Suppressor macrophage treated with lipopolysaccharide for 1 hour (primary cell): ENCODE measurements around the gene TRPM5.

Experiments
- DNase-seq, 3 donors: peaks; one replicate each; pipeline ENCODE4 v3.0.0-alpha.2; 2020 to 2022

TRPM5 gene

DNA sequence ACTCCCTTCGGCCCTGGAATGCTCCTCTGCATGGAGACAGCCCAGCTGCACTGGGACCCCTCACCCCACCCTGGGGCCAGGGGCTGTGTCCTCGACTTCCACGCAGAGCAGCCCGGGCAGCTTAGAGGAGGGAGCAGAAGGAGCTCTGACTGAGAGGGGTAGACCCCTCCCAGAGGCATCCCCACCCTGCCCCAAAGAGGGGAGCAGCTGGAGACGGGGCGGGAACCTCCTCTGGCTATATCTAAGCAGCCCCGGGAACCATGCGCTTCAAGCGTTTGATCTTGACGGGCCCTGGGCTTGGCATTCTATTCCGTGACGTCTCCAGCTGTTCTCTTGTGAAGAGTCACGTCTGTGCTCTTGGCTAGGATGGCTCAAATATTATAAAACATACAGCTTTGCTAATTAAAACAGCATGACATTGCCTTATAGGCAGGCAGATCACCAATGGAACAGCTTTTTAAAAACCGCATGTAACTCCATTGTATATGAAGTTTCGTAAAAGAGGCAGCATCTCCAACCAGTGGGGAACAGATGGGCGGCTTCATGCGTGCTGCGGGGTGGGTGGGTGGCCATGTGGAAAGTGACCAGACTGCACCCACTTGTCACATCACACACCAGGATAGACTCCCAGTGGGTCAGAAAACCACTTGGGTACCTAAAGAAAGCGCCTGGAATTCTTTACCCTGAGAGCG is 8.2 kb upstream of the TRPM5 start:
- DNase-seq: no peak

DNA sequence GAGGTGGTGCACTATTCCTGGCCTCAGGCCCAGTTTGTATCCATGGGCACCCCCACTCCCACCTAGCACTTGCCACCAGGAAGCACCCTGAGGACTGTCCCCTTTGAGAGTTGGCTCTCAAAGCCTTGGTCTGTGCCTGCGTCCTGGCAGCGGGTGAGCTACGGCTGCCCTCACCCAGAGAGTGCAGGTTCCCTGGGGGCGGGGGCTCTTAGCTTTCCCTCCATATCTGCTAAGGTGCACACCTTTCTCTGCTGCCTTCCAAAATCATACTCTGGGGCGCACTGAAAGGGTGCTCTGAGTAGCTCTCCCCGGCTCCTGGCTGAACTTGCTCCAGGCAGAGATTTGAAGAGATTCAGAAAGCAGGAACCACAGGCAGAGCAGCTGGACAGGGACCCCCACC is 7.6 kb upstream of the TRPM5 start:
- DNase-seq: no peak

DNA sequence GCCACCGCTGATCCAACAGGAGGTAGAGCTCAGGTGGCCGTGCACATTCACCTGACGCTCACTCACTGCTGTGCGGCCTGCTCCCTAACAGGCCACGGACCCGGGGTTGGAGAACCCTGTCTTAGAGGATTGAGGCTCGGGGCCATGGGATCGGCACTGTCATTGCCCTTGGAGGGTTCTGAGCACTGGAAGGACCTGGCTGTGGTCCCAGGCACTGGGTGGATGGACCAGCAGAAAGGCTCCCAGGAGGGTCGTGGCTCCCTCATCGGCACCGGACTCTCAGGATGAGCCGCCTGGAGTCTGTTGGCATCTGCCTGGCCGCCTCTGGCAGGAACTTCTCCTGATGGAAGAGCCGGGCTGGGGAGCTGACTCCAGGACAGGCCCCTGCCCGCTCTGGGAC is 7.0 kb upstream of the TRPM5 start:
- no peak for DNase-seq

DNA sequence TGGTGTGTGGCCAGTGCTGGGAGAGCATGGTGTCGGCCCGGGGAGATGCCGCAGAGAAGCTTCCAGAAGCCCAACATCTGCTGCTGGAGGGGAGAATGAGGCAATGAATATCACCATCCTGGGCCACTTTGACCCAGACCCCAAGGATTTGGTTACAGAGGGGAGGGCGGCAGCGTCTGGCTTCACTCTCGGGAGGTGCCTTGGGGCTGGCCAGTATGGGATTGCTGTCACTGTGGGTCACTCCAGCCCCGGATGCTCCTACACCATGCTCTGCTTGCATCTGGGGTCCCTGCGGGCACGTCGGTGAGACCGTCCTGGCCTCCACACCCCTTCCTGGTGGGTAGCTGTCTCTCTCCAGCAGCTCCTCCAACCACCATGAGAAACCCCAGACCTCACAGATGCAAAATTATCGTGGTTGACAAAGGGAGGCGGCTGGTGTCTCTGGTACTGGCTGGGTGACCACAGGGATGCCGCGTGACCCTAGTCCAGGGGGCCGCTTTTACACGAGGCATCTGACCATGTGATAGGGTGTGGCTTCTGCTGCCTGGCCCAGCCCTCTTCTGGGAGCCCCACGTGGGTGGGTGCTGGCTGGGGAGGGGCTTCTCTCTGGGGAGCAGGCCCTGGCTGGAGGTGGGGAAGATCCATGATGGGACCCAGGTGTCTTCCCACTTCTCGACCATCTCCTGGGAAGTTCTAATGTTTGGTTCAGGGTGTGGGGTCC is 6.2 kb upstream of the TRPM5 start:
- DNase-seq: no peak

DNA sequence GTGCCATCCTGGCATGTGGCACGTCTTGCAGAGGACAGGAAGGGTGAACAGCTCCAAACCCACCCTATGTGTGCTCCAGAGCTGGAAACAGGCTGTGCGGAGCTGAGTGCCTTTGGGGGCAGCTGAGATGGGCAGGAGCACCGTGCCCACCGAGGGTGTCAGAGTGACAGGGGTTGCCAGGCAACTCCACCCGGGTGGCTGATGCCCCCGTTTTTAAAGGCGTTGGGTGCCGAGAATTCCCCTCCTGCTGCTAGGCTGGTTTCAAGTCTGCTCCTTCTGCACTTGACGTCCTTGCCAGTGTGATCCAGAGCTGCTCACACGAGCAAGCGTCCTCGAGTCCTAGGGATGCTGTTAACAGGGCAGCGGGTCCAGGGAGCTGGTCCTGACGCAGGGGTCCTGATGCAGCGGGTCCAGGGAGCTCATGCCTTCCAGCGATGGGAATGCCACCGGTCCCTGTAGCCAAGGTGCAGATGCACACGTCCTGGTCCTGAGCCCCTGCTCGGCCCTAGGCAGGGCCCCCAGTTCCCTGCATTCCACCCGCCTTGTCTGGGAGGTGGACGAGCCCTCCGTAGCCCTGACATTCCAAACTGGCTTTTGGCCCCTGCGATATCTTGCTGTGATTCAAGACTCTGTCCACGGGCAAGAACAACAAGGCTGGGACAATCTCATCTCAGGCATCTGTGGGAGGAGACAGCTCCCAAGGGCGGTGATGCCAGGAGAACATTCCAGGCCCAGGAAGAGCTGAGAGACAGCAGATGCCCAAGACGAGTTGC is 5.4 kb upstream of the TRPM5 start:
- no peak for DNase-seq

DNA sequence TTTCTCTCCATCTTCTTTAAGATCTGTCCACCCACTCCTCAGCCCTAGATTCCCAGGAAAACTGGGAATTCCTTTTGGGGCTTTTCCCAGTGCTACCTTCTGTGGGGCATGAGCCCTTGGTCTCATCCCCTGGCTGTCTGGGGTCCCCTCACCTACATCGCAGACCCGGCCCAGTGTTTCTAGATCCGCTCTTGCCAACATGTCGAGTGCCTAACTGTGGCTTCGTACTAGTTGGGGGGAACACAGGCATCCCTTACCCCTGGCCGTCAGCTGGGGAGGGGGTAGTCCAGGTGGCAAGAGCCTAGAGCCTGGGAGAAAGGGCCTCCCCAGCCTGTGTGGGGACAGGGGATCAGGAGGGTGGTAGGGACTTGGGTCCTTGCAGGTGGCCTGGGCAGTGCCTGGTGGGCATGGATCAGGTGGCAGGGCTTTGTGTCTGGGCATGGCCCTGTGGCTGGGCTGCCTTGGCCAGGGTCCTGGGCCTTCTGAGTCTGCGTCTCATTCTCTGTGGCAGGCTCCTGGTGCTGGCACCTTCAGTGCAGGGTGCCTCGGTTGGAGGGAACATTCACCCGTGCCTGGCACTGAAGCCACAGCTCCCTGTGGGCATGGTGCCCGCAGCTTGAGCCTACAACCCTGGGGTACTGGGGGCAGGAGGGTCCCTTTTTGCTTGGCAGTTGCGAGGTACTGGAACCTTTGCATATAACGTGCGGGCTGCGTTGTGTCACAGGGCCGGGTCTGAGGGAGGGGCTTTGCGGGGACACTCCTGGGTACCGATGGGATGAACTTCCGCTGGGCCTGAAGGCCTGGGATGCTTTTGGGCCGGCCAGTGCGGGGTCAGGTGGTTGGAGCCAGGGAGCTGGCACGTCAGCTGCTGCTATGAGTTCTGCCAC is 4.6 kb upstream of the TRPM5 start:
- no peak for DNase-seq

DNA sequence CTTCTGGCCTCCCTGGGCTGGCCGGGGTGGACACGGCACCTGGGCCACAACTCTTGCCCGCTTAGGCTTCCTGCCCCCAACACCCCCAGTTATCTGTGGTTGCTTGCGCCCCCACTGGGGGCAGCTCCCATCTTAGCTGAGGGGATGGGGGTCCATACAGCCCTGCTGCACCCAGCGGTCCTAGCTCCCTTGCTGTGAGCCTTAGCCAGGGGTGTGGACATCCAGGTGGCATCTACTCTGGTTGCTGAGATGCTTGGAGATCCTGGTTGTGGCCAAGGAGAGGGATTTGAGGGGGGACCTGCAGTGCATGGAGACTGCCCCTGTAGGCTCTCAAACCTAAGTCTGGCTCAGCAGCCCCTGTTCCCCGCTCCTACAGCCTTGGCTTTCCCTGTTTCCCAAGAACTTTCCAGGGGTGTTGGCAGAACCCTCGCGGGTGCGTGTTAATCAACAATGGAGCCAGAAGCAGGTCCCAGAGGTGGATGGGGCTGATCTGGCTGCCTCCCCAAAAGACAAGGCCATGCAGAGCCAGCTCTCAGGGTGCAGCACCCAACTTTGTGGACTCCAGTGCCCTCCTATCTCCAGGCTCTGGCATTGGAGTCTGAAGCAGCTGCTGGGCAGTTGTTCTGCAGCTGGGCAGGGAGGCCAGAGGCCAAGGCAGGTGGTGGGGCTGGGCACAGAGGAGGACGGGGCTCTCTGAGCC is 3.8 kb upstream of the TRPM5 start:
- DNase-seq: no peak

DNA sequence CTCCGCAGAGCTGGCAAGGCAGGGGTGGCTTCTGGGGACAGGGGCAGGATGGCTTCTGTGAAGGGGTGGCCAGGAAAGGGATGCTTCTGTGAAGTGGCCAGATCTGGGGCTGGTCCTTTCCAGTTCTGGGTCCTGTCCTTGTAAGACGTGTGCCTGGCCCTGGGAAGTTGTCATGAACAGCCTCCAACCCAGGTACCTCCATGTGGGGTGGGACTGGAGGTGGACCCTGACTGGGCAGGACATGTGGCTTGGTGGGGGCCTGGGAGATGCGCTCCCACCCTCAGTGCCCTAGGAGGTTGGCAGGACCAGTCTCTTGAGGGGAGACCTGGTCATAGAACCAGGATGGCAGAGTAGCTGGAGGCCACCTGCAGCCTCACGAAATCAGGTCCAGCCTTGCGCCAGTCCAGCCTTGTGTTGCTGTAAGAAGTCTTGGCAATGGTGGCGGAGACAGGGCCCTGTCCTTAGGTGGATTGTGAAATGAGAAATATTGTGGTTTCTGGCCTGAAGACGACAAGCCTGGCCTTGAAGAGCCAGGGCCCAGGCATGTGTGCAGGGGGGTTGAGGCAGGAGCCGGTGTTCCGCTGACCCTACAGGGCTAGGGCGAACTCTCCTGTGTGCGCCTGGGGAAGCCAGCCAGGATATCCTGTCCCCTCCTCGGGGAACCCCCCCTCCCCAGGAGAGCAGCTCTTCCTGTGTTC is 3.1 kb upstream of the TRPM5 start:
- no peak for DNase-seq

DNA sequence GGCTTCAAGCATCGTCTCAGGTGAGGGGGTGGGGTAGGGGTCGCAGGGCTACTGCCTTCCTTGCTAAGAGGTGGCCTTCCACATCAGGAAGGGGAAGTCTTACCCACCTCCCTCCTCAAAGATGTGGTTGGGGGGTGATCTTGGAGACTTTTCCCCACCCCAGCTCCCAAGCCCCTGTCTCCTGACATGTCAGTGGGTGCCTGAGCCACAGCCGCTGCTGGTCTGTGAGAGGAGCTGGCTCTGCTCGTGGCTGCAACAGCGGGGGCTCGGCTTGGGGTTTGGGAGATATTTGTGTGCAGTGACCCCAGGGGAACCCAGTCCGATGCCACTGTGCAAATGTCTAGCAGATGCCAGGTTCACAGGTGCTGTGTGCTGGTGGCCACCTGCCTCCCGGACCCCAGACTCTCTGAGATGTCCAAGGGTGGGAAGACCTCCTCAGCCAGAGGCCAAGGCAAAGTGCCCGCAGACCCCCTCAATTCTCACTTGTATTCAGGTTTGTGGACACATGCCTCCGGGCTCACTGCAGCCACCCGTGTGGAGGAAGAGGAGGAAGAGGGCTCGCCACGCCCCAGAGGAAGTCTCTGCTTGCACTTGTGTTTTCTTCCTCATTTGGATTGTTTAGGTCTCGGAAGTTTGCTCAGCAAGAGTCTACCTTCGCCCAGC is 2.4 kb upstream of the TRPM5 start:
- peak; percentile 49 to 67 (median 53) for DNase-seq

DNA sequence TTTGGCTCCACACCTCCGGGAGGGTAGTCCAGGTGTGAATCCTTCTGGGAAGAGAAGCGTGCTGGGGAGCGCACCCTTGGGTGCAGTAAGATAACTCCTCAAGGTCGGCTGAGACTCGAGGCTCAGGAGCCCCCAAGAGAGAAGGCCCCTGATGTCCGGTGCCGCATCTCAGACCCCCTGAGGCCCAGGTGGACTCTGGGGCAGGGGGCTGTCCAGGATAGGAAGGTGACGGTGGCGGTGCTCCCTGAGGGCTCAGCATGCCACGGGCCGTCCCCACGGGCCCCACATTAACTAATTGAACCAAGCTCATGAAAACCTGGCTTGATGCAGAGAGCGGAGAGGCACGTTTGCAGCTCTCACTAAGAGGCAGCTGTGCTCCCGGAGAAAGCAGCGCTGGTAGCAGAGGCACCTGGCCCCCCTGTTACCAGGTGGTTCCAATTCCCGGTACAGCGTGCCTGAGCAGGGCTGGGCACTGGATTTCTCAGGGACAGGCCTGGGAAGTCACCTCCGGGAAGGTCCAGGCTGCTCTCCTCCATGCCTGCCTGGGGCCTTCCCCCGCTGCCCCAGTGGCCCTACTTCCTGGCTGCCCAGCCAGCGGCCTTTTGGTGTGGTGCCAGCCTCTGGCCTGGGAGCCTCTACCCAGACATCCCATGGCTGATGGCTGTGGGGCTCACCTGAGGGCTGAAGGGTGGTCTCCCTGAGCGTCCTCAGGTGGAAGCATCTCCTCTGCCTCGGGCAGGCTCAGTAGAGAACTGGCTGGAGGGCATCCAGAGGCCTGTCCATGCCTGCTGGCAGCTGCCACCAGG is 1.6 kb upstream of the TRPM5 start:
- peak in 1 of 3 donors; percentile 26 for DNase-seq

DNA sequence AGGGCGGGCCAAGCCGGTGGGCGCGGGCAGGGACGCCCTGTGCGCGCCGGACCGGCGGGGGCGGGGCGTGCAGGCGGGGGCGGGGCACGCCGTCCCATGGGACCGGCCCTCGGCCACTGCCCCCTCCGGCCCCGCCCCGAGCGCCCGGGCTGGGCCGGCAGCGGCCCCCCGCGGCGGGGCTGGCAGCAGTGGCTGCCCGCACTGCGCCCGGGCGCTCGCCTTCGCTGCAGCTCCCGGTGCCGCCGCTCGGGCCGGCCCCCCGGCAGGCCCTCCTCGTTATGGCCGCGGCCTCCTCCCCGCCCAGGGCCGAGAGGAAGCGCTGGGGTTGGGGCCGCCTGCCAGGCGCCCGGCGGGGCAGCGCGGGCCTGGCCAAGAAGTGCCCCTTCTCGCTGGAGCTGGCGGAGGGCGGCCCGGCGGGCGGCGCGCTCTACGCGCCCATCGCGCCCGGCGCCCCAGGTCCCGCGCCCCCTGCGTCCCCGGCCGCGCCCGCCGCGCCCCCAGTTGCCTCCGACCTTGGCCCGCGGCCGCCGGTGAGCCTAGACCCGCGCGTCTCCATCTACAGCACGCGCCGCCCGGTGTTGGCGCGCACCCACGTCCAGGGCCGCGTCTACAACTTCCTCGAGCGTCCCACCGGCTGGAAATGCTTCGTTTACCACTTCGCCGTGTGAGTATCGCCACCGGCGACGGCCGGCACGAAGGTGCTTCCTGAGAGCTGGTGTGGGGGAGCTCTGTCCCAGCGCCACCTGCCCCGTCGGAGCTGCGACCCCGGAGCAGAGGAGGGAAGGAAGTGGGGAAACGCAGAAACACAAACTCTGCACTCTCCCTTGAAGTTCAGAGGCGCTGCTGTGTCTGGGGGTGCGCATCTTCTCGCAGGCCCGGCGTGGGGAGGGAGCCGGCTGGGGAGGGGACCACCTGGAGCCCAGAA is 769 bp upstream of the TRPM5 start, which contains the start of gene KCNQ1:
KCNQ1 (plus strand) TSS at position 188 of the 925 bp plus-strand sequence; CDS start at position 279, 91 bp downstream.
- DNase-seq: peak; percentile 81 to 95 (median 88)

DNA sequence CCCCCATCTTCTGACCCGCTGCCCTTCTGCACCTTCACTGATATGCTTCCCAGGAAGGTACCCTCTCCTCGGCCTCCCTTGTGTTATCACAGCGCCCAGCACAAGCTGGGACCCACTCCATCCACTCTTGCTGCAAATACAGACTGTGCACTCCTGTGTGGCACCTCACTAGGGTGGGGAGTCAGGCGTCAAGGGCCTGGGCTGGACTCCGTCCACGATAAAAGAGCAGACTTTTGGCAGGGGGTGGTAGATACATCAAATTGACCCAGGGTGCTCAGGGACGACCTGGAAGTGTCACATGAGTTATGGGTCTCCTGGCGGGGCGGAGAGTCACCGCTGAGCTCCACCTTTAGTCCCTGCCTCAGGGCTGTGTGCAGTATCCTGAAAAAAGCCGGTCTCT is 908 bp downstream of the TRPM5 start:
- no peak for DNase-seq

DNA sequence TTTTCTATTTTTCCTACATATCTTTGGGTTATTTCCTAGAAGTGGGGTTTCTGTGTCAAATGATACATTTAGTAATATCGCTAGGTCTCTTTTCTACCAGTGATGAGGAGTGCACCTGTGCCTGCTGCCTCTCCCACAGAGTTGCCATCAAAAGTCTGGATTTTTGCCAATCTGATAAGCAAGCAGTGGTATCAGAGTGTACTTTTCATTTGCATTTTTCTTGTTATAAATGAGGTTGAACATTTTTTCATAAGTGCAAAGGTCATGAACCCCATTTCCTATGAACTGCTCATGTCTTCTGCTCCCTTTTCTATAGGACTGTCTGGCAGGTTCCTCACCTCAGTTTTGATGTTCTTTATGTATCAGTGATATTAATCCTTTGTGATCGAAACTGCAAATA is 1.7 kb downstream of the TRPM5 start:
- no peak for DNase-seq

DNA sequence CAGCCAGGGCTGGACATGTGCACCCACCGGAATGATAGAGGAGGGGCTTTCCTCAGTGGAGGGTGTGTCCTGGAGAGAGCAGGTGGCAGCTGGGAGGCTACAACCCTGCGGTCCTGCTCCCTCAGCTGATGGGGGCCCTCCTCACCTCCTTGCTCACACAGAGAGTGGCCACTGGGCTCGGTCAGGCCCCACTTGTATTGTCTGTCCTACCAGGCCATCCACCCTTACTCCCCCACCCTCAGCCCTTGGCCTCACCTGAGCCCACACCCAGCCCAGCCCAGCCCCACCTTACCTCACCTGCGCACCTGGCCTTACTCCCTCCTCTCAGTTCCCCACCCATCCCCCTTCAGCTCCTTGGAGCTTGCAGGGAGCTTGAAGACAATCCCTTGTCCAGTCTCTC is 3.1 kb downstream of the TRPM5 start:
- DNase-seq: no peak

DNA sequence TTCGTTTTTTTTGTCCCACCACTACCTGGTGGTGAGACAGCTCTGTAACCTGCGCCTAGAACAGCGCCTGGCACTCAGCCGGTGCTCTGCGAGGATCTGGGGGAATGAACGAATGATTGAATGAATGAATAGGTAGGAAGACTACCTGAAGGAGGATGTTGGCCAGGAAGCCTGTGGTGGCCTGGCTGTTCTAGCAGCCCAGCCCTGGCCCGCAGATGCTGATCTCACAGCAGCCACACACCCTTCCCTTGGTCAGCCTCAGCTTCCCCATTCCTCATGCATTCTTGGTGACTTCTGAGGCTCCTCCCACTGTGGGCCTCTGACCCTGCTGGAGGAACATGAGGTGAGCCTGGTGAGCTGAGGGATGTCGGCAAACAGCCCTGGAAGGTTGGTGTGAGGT is 3.7 kb downstream of the TRPM5 start:
- DNase-seq: peak; percentile 49 to 55 (median 51)

DNA sequence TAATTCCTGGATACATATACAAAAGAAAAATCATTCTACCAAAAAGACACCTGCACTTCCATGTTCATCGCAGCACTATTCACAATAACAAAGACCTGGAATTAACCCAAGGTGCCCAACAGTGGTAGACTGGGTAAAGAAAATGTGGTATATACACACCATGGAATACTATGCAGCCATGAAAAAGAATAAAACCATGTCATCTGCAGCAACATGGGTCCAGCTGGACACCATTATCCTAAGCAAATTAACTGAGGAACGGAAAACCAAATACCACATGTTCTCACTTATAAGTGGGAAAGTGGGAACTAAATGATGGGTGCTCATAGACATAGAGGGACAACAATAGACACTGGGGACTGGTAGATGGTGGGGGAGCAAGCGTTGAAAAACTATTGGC is 4.5 kb downstream of the TRPM5 start:
- no peak for DNase-seq

DNA sequence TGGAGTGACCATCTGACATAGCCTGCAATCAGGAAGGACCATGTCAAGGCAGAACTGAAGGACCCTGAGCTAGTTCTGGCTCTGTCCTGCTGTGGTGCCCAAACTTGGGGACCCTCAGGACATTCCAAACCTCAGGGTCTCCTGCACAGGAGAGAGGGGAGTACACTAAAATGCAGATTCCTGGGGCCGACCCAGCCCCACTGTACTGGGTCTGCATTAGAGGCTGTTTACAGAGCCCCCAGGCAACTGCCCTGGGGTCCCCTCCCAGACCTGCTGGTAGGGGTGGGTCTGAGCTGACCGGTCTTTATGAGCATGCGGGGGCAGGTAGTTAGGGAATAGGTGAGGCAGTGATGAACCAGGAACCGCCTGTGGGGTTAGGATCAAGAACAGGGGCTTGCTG is 6.8 kb downstream of the TRPM5 start:
- DNase-seq: no peak

DNA sequence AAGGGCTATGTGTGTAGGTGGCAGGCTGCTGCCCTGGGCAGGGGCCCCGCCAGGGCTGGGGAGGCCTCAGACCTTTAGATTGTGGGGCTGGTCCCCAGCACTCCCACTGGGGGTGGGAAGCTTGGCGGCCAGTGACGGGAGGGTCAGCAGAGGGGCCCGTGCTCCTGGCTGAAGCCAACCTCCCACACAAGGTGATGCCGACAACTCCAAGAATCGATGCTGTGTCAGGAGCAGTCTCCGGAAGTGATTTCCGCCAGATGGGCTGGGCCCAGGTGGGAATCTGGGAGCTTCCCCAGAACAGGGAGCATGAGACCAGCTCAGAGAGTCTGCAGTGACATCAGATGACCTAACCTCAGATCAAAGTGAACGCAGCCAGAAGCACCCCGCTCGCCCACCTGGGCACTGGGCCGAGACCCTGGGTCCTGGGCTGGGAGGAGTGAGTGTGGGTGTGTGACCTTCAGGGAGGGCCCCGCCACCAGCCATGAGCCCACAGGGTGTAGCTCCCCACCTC is 7.7 kb downstream of the TRPM5 start:
- no peak for DNase-seq
